ENCODE results near the gene MCC. TPM values are rescaled to one million over a fixed set of nuclear protein-coding genes. Genes with fewer than 3 reads are reported as not detected.

The MCC gene
- total RNA-seq, 3 donors from 2014 or later (not counting 1 experiment from before 2014, with no cell fraction given), result 0.68 to 1.8 (median 1.4) TPM

DNA sequence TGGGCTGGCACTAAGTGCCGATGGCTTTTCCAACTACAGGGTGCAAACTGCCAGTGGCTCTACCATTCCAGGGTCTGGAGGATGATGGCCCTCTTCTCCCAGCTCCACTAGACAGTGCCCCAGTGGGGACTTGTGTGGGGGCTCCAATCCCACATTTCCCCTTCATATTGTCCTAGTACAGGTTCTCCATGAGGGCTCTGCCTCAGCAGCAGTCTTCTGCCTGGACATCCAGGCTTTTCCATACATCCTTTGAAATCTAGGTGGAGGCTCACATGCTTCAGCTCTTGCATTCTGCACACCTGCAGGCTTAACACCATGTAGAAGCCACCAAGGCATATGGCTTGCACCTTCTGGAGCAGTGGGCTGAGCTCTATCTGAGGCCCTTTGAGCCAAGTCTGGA, 123.8 kb downstream of the MCC start:
- Mint-ChIP-seq H3K27ac (no peak overlapping the region), H3K4me1 (no peaks in the 10 kb centered on the region), H3K4me3 (no peak overlapping the region), H3K27me3 (ENCODE audit: low read depth in 2 of 2) (peaks cover 9 to 18% of the 10 kb centered on the region in 2 donors), H3K9me3 (peaks cover 0 to 8% of the 10 kb centered on the region in 2 donors), H3K36me3 (no peaks in the 10 kb centered on the region)
- Histone ChIP-seq H3K4me3 (ENCODE audit: low read length) (no peak overlapping the region), H3K4me1 (ENCODE audit: control insufficient read depth, insufficient read depth, low read length) (no peaks in the 10 kb centered on the region), H3K36me3 (ENCODE audit: control insufficient read depth, insufficient read depth, low read length) (no peaks in the 10 kb centered on the region), H3K9me3 (ENCODE audit: control insufficient read depth, insufficient read depth, low read length) (peaks cover 8% of the 10 kb centered on the region), H3K27me3 (ENCODE audit: control insufficient read depth, insufficient read depth, low read length) (peaks cover 5% of the 10 kb centered on the region), H3K27ac (ENCODE audit: low read length) (no peak overlapping the region)
- DNase-seq, result no peak
- TF ChIP-seq, protein P1, sequence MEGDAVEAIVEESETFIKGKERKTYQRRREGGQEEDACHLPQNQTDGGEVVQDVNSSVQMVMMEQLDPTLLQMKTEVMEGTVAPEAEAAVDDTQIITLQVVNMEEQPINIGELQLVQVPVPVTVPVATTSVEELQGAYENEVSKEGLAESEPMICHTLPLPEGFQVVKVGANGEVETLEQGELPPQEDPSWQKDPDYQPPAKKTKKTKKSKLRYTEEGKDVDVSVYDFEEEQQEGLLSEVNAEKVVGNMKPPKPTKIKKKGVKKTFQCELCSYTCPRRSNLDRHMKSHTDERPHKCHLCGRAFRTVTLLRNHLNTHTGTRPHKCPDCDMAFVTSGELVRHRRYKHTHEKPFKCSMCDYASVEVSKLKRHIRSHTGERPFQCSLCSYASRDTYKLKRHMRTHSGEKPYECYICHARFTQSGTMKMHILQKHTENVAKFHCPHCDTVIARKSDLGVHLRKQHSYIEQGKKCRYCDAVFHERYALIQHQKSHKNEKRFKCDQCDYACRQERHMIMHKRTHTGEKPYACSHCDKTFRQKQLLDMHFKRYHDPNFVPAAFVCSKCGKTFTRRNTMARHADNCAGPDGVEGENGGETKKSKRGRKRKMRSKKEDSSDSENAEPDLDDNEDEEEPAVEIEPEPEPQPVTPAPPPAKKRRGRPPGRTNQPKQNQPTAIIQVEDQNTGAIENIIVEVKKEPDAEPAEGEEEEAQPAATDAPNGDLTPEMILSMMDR (IDR thresholded peaks at IDR 0.05), result no peak
- intact Hi-C loops (cut with micrococcal nuclease), result no loop called here
- WGBS (ENCODE audit: insufficient coverage), result 100% methylated on average over 1 of the region's 1 CpG
- no peak for ATAC-seq

GRCh38 chr5:113361701-113362100, 126.6 kb downstream of the MCC start:
- TF ChIP-seq, protein P1 (IDR thresholded peaks at IDR 0.05), result no peak
- no peak overlapping the region for H3K4me3 Mint-ChIP-seq
- H3K27ac Mint-ChIP-seq, result no peak overlapping the region
- no peaks in the 10 kb centered on the region for H3K36me3 ChIP-seq (ENCODE audit: control insufficient read depth, insufficient read depth, low read length)
- intact Hi-C loops (cut with micrococcal nuclease), result no loop called here
- H3K4me1 ChIP-seq (ENCODE audit: control insufficient read depth, insufficient read depth, low read length), result no peaks in the 10 kb centered on the region
- DNase-seq (no peak), ATAC-seq (no peak)
- H3K9me3 Mint-ChIP-seq, result peaks cover 0 to 8% of the 10 kb centered on the region in 2 donors
- no peaks in the 10 kb centered on the region for H3K36me3 Mint-ChIP-seq
- H3K9me3 ChIP-seq (ENCODE audit: control insufficient read depth, insufficient read depth, low read length), result peaks cover 8% of the 10 kb centered on the region
- no CpG with 5 or more reads among the region's 1 CpG for WGBS (ENCODE audit: insufficient coverage)
- H3K4me1 Mint-ChIP-seq, result no peaks in the 10 kb centered on the region
- no peak overlapping the region for H3K4me3 ChIP-seq (ENCODE audit: low read length)
- H3K27ac ChIP-seq (ENCODE audit: low read length), result no peak overlapping the region
- peaks cover 5 to 12% of the 10 kb centered on the region in 2 donors for H3K27me3 Mint-ChIP-seq (ENCODE audit: low read depth in 2 of 2)
- H3K27me3 ChIP-seq (ENCODE audit: control insufficient read depth, insufficient read depth, low read length), result peaks cover 5% of the 10 kb centered on the region

DNA sequence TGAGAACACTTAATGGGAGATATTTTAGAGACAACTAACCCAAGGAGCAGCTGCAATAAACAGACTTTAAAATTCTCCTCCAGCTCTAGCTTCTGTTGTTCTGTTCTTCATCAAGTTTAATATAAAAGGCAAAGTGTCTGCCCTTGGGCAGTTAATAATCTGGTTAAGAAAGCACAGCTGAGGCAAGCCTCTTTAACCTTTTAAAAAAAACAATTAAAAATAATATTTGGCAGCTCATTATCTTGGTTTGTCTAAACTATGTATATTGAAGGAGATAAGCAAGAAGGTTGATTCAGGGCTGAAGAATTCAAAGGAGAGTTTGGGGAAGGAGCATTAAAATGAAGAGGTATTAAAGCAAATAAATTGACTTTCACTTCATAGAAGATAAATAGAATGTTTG, 128.8 kb downstream of the MCC start:
- Histone ChIP-seq H3K36me3 (ENCODE audit: control insufficient read depth, insufficient read depth, low read length) (no peaks in the 10 kb centered on the region), H3K27me3 (ENCODE audit: control insufficient read depth, insufficient read depth, low read length) (peaks cover 3% of the 10 kb centered on the region), H3K27ac (ENCODE audit: low read length) (no peak overlapping the region), H3K9me3 (ENCODE audit: control insufficient read depth, insufficient read depth, low read length) (peaks cover 3% of the 10 kb centered on the region), H3K4me1 (ENCODE audit: control insufficient read depth, insufficient read depth, low read length) (no peaks in the 10 kb centered on the region), H3K4me3 (ENCODE audit: low read length) (no peak overlapping the region)
- Mint-ChIP-seq H3K4me3 (no peak overlapping the region), H3K36me3 (no peaks in the 10 kb centered on the region), H3K27ac (no peak overlapping the region), H3K4me1 (no peaks in the 10 kb centered on the region), H3K27me3 (ENCODE audit: low read depth in 2 of 2) (peaks cover 0 to 21% of the 10 kb centered on the region in 2 donors), H3K9me3 (no peaks in the 10 kb centered on the region)
- no peak for DNase-seq
- TF ChIP-seq, protein P1 (IDR thresholded peaks at IDR 0.05), result no peak
- intact Hi-C loops (cut with micrococcal nuclease), result no loop called here
- no peak for ATAC-seq

DNA sequence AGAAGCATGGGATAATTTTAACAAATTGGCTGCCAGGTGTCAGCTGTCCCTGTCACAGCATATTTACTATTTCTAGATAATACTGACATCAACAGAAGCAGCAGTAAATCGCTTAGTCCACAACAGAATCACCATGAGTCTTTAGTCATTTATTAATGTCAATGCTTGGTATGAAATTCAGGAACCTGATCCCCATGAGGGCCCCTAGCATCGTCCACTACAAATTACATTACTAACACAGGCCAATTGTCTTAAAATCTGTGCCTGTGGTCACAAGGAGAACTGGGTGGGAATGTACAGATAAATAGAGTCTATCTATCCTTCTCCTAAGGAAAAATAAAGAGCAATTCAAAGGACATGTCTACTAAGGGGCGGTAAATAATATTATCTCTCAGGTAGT, 129.6 kb downstream of the MCC start:
- WGBS (ENCODE audit: insufficient coverage), result 67% methylated on average over 1 of the region's 3 CpGs
- DNase-seq, result no peak
- Histone ChIP-seq H3K36me3 (ENCODE audit: control insufficient read depth, insufficient read depth, low read length) (no peaks in the 10 kb centered on the region), H3K4me3 (ENCODE audit: low read length) (no peak overlapping the region), H3K9me3 (ENCODE audit: control insufficient read depth, insufficient read depth, low read length) (no peaks in the 10 kb centered on the region), H3K4me1 (ENCODE audit: control insufficient read depth, insufficient read depth, low read length) (no peaks in the 10 kb centered on the region), H3K27me3 (ENCODE audit: control insufficient read depth, insufficient read depth, low read length) (peaks cover 3% of the 10 kb centered on the region), H3K27ac (ENCODE audit: low read length) (no peak overlapping the region)
- no peaks in the 10 kb centered on the region for H3K4me1 Mint-ChIP-seq
- H3K27me3 Mint-ChIP-seq (ENCODE audit: low read depth in 2 of 2), result peaks cover 0 to 21% of the 10 kb centered on the region in 2 donors
- TF ChIP-seq, protein P1 (IDR thresholded peaks at IDR 0.05), result no peak
- H3K27ac Mint-ChIP-seq, result no peak overlapping the region
- no peaks in the 10 kb centered on the region for H3K36me3 Mint-ChIP-seq
- ATAC-seq, result no peak
- intact Hi-C loops (cut with micrococcal nuclease), result no loop called here
- no peak overlapping the region for H3K4me3 Mint-ChIP-seq
- H3K9me3 Mint-ChIP-seq, result no peaks in the 10 kb centered on the region

Measured in natural killer cell (primary cell).